ENCODE data around the gene USO1. TPM values are rescaled to one million over a fixed set of nuclear protein-coding genes. Genes with fewer than 3 reads are reported as not detected.
"Not testable (repeated sequence)": the region's sequence is repeated elsewhere in the genome, so short reads cannot be mapped to it uniquely, and the experiment has no call there.

USO1 gene
- polyA plus RNA-seq, 6 donors from 2014 or later = 19.0 to 32.2 (median 28.1) TPM

- Mint-ChIP-seq H3K9me3 (no peaks in the 10 kb centered on the region), H3K36me3 (no peaks in the 10 kb centered on the region), H3K4me1 (peaks cover 0 to 7% (median 0%) of the 10 kb centered on the region in 3 donors), H3K4me3 (no peak overlapping the region), H3K27ac (peak overlapping the region in 2 of 6 donors; percentile 6 to 87), H3K27me3 (peaks cover under 1 to 3% (median under 1%) of the 10 kb centered on the region in 3 donors)
- no peak for ATAC-seq (ENCODE audit: low read depth in 2 of 2)
- no peak for DNase-seq
Measured at GRCh38 chr4:75844151-75844662, 119.8 kb downstream of the USO1 start.

- Mint-ChIP-seq H3K4me3 (no peak overlapping the region), H3K27me3 (peaks cover 5 to 8% (median 7%) of the 10 kb centered on the region in 3 donors), H3K9me3 (no peaks in the 10 kb centered on the region), H3K27ac (no peak overlapping the region), H3K36me3 (no peaks in the 10 kb centered on the region), H3K4me1 (peaks cover 0 to 7% (median 0%) of the 10 kb centered on the region in 3 donors)
- DNase-seq (no peak), ATAC-seq (ENCODE audit: low read depth in 2 of 2) (no peak)
Measured at GRCh38 chr4:75845992-75846391, 121.6 kb downstream of the USO1 start.

GRCh38 chr4:75848171-75848760 lies 123.9 kb downstream of the USO1 start:
- not testable (repeated sequence) for H3K9me3 Mint-ChIP-seq
- peaks cover 8 to 14% (median 13%) of the 10 kb centered on the region in 3 donors for H3K27me3 Mint-ChIP-seq

GRCh38 chr4:75848891-75849290 lies 124.5 kb downstream of the USO1 start:
- DNase-seq = no peak
- Mint-ChIP-seq H3K4me3 (no peak overlapping the region), H3K4me1 (peaks cover 0 to 7% (median 0%) of the 10 kb centered on the region in 3 donors), H3K27me3 (peaks cover 14 to 20% (median 15%) of the 10 kb centered on the region in 3 donors), H3K27ac (peak overlapping the region in 2 of 6 donors; percentile 24 to 69), H3K36me3 (no peaks in the 10 kb centered on the region), H3K9me3 (peaks cover 0 to under 1% (median 0%) of the 10 kb centered on the region in 7 donors)
- no peak for ATAC-seq (ENCODE audit: low read depth in 2 of 2)

More at GRCh38 chr4:75848171-75848760, 123.9 kb downstream of the USO1 start:
- H3K36me3 Mint-ChIP-seq, H3K4me1 Mint-ChIP-seq, H3K27ac Mint-ChIP-seq: not testable (repeated sequence)
- peak; percentile 29 for DNase-seq
- peak; percentile 69 to 70 for ATAC-seq (ENCODE audit: low read depth in 2 of 2)
- H3K4me3 Mint-ChIP-seq = peak overlapping the region in 1 of 8 donors; percentile 27

GRCh38 chr4:75849461-75849860 lies 125.1 kb downstream of the USO1 start:
- peak overlapping the region in 1 of 6 donors; percentile 69 for H3K27ac Mint-ChIP-seq
- H3K4me1 Mint-ChIP-seq = peaks cover 0 to 7% (median 0%) of the 10 kb centered on the region in 3 donors
- no peak overlapping the region for H3K4me3 Mint-ChIP-seq
- peaks cover 14 to 23% (median 19%) of the 10 kb centered on the region in 3 donors for H3K27me3 Mint-ChIP-seq
- H3K9me3 Mint-ChIP-seq = peaks cover 0 to 4% (median 0%) of the 10 kb centered on the region in 7 donors
- ATAC-seq (ENCODE audit: low read depth in 2 of 2) = no peak
- no peak for DNase-seq
- H3K36me3 Mint-ChIP-seq = no peaks in the 10 kb centered on the region

GRCh38 chr4:75858721-75859120 lies 134.3 kb downstream of the USO1 start:
- peaks cover 0 to 18% (median 2%) of the 10 kb centered on the region in 7 donors for H3K9me3 Mint-ChIP-seq
- no peak overlapping the region for H3K27ac Mint-ChIP-seq
- no peak overlapping the region for H3K4me3 Mint-ChIP-seq
- no peaks in the 10 kb centered on the region for H3K4me1 Mint-ChIP-seq
- ATAC-seq (ENCODE audit: low read depth in 2 of 2) = no peak
- peaks cover 10 to 14% (median 13%) of the 10 kb centered on the region in 3 donors for H3K27me3 Mint-ChIP-seq
- DNase-seq = no peak
- no peaks in the 10 kb centered on the region for H3K36me3 Mint-ChIP-seq

GRCh38 chr4:75860606-75861005 lies 136.2 kb downstream of the USO1 start:
- H3K9me3 Mint-ChIP-seq = peaks cover 0 to 18% (median 1%) of the 10 kb centered on the region in 7 donors
- H3K36me3 Mint-ChIP-seq = no peaks in the 10 kb centered on the region
- no peak overlapping the region for H3K27ac Mint-ChIP-seq
- ATAC-seq (ENCODE audit: low read depth in 2 of 2) (no peak), DNase-seq (no peak)
- H3K4me3 Mint-ChIP-seq = no peak overlapping the region
- peaks cover 4 to 15% (median 10%) of the 10 kb centered on the region in 3 donors for H3K27me3 Mint-ChIP-seq
- H3K4me1 Mint-ChIP-seq = no peaks in the 10 kb centered on the region

Other genes with a start within 250 kb of the USO1 start
- gene RCHY1, start 210.2 kb upstream of the USO1 start, polyA plus RNA-seq (ENCODE audit: low read depth in 6 of 6) = 10 to 100 TPM; 21.3 to 37.4 (median 27.4) TPM
- 10 to 100 TPM; 10.5 to 13.9 (median 12.9) TPM for gene THAP6, start 210.1 kb upstream of the USO1 start, polyA plus RNA-seq (ENCODE audit: low read depth in 6 of 6)
- gene ODAPH, start 168.5 kb upstream of the USO1 start, polyA plus RNA-seq (ENCODE audit: low read depth in 6 of 6) = not detected
- gene CDKL2, start 94.0 kb upstream of the USO1 start, polyA plus RNA-seq (ENCODE audit: low read depth in 6 of 6) = not detected
- gene G3BP2, start 51.2 kb upstream of the USO1 start, polyA plus RNA-seq (ENCODE audit: low read depth in 6 of 6) = 100 to 1,000 TPM in 1 of 6 donors, 10 to 100 TPM in 5; 73.9 to 103 (median 80.5) TPM
- not detected for gene PPEF2, start 177.9 kb downstream of the USO1 start, polyA plus RNA-seq (ENCODE audit: low read depth in 6 of 6)
- 10 to 100 TPM; 32.6 to 53.0 (median 42.9) TPM for gene NAAA, start 216.4 kb downstream of the USO1 start, polyA plus RNA-seq (ENCODE audit: low read depth in 6 of 6)